IMR-90 (cell line): ENCODE measurements around the gene ZFYVE28. TPM values are rescaled to one million over a fixed set of nuclear protein-coding genes. Genes with fewer than 3 reads are reported as not detected.

Experiments
- ATAC-seq: fragments of 200-7000 bp; cut with Tn5 transposase; 2 replicates; pipeline ENCODE4 v1.9.1; 2020; ENCODE audit warnings: low read depth, mild to moderate bottlenecking, moderate library complexity
- BruUV-seq: library from RNA; stranded (reverse); fragments of 400-500 nt; replicated peaks from 2 replicates; lab custom pipeline; 2021; lab: Mats Ljungman, UMichigan
- CTCF ChIA-PET: fragments of 300-600 bp; formaldehyde crosslinking; extraction: SDS; loops from one replicate; lab custom pipeline; 2021; ENCODE audit warnings: antibody characterized with exemption; lab: Yijun Ruan, JAX
- POLR2A ChIA-PET: fragments of 300-600 bp; sonication (Branson Sonifier 250); formaldehyde crosslinking; loops from one replicate; lab custom pipeline; 2022; ENCODE audit warnings: antibody characterized with exemption; ENCODE audit not compliant: unreplicated experiment; lab: Charles Lee
- DNase-seq: peaks from one replicate; pipeline ENCODE4 v3.0.0; 2013
- H2AFZ ChIP-seq: replicated peaks from 2 replicates; pipeline ENCODE3; 2013; ENCODE audit warnings: low read length, mild to moderate bottlenecking; ENCODE audit not compliant: poor library complexity
- H2AK5ac ChIP-seq: 2 replicates; pipeline ENCODE4 v1.6.1; 2013; ENCODE audit warnings: low read depth, low read length, inconsistent platforms
- H2AK9ac ChIP-seq: replicated peaks from 2 replicates; pipeline ENCODE3; 2013; ENCODE audit warnings: mild to moderate bottlenecking, low read depth, low read length, moderate library complexity; ENCODE audit not compliant: poor library complexity
- H2BK120ac ChIP-seq: 2 replicates; pipeline ENCODE4 v1.6.1; 2013; ENCODE audit warnings: low read depth, low read length, inconsistent platforms
- H2BK15ac ChIP-seq: 3 replicates; pipeline ENCODE4 v1.6.1; 2013; ENCODE audit warnings: low read depth, low read length, inconsistent platforms
- H2BK20ac ChIP-seq: 2 replicates; pipeline ENCODE4 v1.6.1; 2013; ENCODE audit warnings: low read depth, mild to moderate bottlenecking, inconsistent platforms, low read length, moderate library complexity
- H2BK5ac ChIP-seq: 2 replicates; pipeline ENCODE4 v1.6.1; 2013; ENCODE audit warnings: mild to moderate bottlenecking, low read depth, low read length, inconsistent platforms; ENCODE audit not compliant: poor library complexity, severe bottlenecking
- H3K14ac ChIP-seq: replicated peaks from 2 replicates; pipeline ENCODE4 v1.6.1; 2013; ENCODE audit warnings: low read depth, low read length, inconsistent platforms
- H3K18ac ChIP-seq: 2 replicates; pipeline ENCODE4 v1.6.1; 2013; ENCODE audit warnings: low read depth, low read length, control low read depth
- H3K23ac ChIP-seq: 2 replicates; pipeline ENCODE4 v1.6.1; 2013; ENCODE audit warnings: low read depth, low read length, inconsistent platforms
- H3K27ac ChIP-seq: 2 replicates; pipeline ENCODE4 v1.5.1; 2013; ENCODE audit warnings: mild to moderate bottlenecking, control low read depth, low read length; ENCODE audit not compliant: insufficient read depth
- H3K27me3 ChIP-seq: 2 replicates; pipeline ENCODE4 v1.6.1; 2013; ENCODE audit warnings: low read length; ENCODE audit not compliant: control insufficient read depth, insufficient read depth
- H3K36me3 ChIP-seq: 2 replicates; pipeline ENCODE4 v1.6.1; 2013; ENCODE audit warnings: low read length, mixed read lengths; ENCODE audit not compliant: control insufficient read depth, insufficient read depth
- H3K4ac ChIP-seq: 2 replicates; pipeline ENCODE4 v1.6.1; 2013; ENCODE audit warnings: low read depth, low read length, inconsistent platforms
- H3K4me1 ChIP-seq: 2 replicates; pipeline ENCODE4 v1.6.1; 2013; ENCODE audit warnings: low read length, mixed read lengths; ENCODE audit not compliant: control insufficient read depth, insufficient read depth
- H3K4me2 ChIP-seq: 2 replicates; pipeline ENCODE4 v1.6.1; 2013; ENCODE audit warnings: low read depth, mild to moderate bottlenecking, control low read depth, low read length, moderate library complexity
- H3K4me3 ChIP-seq: 2 replicates; pipeline ENCODE4 v1.5.1; 2013; ENCODE audit warnings: low read depth, mild to moderate bottlenecking, control low read depth, low read length, moderate library complexity; ENCODE audit not compliant: insufficient read depth
- H3K56ac ChIP-seq: 2 replicates; pipeline ENCODE4 v1.6.1; 2013; ENCODE audit warnings: low read length, inconsistent platforms; ENCODE audit not compliant: insufficient read depth; ENCODE audit errors: extremely low read depth
- H3K79me1 ChIP-seq, 2 experiments: 2 replicates each; pipeline ENCODE4 v1.6.1; 2013; ENCODE audit warnings: low read length in 2 of 2, inconsistent platforms in 1 of 2, low read depth in 1 of 2
- H3K9ac ChIP-seq: 2 replicates; pipeline ENCODE4 v1.6.1; 2013; ENCODE audit warnings: low read depth, low read length, control low read depth
- H3K9me1 ChIP-seq: 2 replicates; pipeline ENCODE4 v1.6.1; 2013; ENCODE audit warnings: low read length, inconsistent platforms; ENCODE audit not compliant: insufficient read depth
- H3K9me3 ChIP-seq: 2 replicates; pipeline ENCODE4 v1.6.1; 2013; ENCODE audit warnings: low read length; ENCODE audit not compliant: control insufficient read depth, insufficient read depth
- H4K20me1 ChIP-seq: 2 replicates; pipeline ENCODE4 v1.6.1; 2013; ENCODE audit warnings: low read length, inconsistent platforms; ENCODE audit not compliant: insufficient read depth
- H4K5ac ChIP-seq: 2 replicates; pipeline ENCODE4 v1.6.1; 2013; ENCODE audit warnings: mild to moderate bottlenecking, low read depth, low read length, control low read depth
- H4K8ac ChIP-seq, 2 experiments: 2 replicates each; pipeline ENCODE4 v1.6.1; 2013; ENCODE audit warnings: low read depth in 2 of 2, low read length in 2 of 2, control low read depth in 1 of 2, inconsistent platforms in 1 of 2
- H4K91ac ChIP-seq: 2 replicates; pipeline ENCODE4 v1.6.1; 2013; ENCODE audit warnings: low read depth, low read length, inconsistent platforms; ENCODE audit not compliant: insufficient read depth
- BHLHE40 ChIP-seq: fragments of 150-350 bp; IDR thresholded peaks from 2 replicates; pipeline ENCODE4 v1.6.1; 2016; ENCODE audit warnings: mild to moderate bottlenecking, low read depth, low read length
- CEBPB ChIP-seq: IDR thresholded peaks from 2 replicates; pipeline ENCODE4 v1.6.1; 2012; ENCODE audit warnings: low read depth, low read length, improper control_type of control experiment
- CHD1 ChIP-seq: IDR thresholded peaks from 2 replicates; pipeline ENCODE4 v1.6.1; 2012; ENCODE audit warnings: low read depth, low read length, improper control_type of control experiment
- FOS ChIP-seq: fragments of 150-350 bp; IDR thresholded peaks from 2 replicates; pipeline ENCODE4 v1.6.1; 2016; ENCODE audit warnings: low read depth, low read length
- MAFK ChIP-seq: IDR thresholded peaks from 2 replicates; pipeline ENCODE4 v1.6.1; 2012; ENCODE audit warnings: low read depth, low read length, improper control_type of control experiment
- MAZ ChIP-seq: IDR thresholded peaks from 2 replicates; pipeline ENCODE4 v1.6.1; 2012; ENCODE audit warnings: low read depth, mild to moderate bottlenecking, low read length, improper control_type of control experiment, moderate library complexity, borderline replicate concordance
- MXI1 ChIP-seq: IDR thresholded peaks from 2 replicates; pipeline ENCODE4 v1.6.1; 2012; ENCODE audit warnings: low read depth, mild to moderate bottlenecking, low read length, moderate library complexity, borderline replicate concordance
- NFE2L2 ChIP-seq: fragments of 150-350 bp; IDR thresholded peaks from 2 replicates; pipeline ENCODE4 v1.6.1; 2016; ENCODE audit warnings: low read depth, mild to moderate bottlenecking, low read length
- POLR2A ChIP-seq: IDR thresholded peaks from 2 replicates; pipeline ENCODE4 v1.6.1; 2012; ENCODE audit warnings: mild to moderate bottlenecking, low read depth, low read length
- RAD21 ChIP-seq: IDR thresholded peaks from 2 replicates; pipeline ENCODE4 v1.6.1; 2012; ENCODE audit warnings: low read length, improper control_type of control experiment
- RCOR1 ChIP-seq: IDR thresholded peaks from 2 replicates; pipeline ENCODE4 v1.6.1; 2012; ENCODE audit warnings: mild to moderate bottlenecking, low read length, improper control_type of control experiment; ENCODE audit not compliant: insufficient replicate concordance
- RFX5 ChIP-seq: IDR thresholded peaks from 2 replicates; pipeline ENCODE4 v1.8.0; 2012; ENCODE audit warnings: low read depth, mild to moderate bottlenecking, low read length, moderate library complexity
- SMC3 ChIP-seq: fragments of 150-350 bp; IDR thresholded peaks from 2 replicates; pipeline ENCODE4 v1.6.1; 2016; ENCODE audit warnings: low read depth, mild to moderate bottlenecking, antibody characterized with exemption, low read length, moderate library complexity
- WGBS, 2 experiments: methylation state at CpG; one replicate each; pipeline versions ENCODE4 v1.1.5 to v1.1.7; 2013; ENCODE audit warnings: missing lambda C conversion rate in 2 of 2; ENCODE audit not compliant: insufficient read length in 1 of 2; ENCODE audit errors: extremely low coverage in 2 of 2; 5-methylcytosine and 5-hydroxymethylcytosine counted together
- dilution Hi-C: fragments of 300-500 bp; cut with HindIII; formaldehyde crosslinking; loops from one replicate; pipeline ENCODE4 v1.14.3; 2018; ENCODE audit warnings: low sequenced_read_pairs; ENCODE audit not compliant: unreplicated experiment
- in situ Hi-C: fragments of 300-500 bp; cut with MboI; formaldehyde crosslinking; loops from 3 replicates; pipeline ENCODE4 v1.14.3; 2019; ENCODE audit warnings: low sequenced_read_pairs, inconsistent platforms, mixed read lengths
- intact Hi-C: fragments of 100-400 bp; cut with micrococcal nuclease; formaldehyde crosslinking; loops from 2 replicates; pipeline ENCODE4 v1.10.0; 2022
- polyA plus RNA-seq, 3 experiments: library from polyadenylated mRNA; depleted of rRNA; stranded (reverse); fragments of >200 nt; gene quantifications; 2 replicates each; pipeline ENCODE4 v1.2.3, GENCODE V29; 2012; ENCODE audit warnings: low replicate concordance in 1 of 3
- total RNA-seq: library from RNA; depleted of rRNA; stranded (reverse); fragments of >200 nt; gene quantifications from 2 replicates; pipeline ENCODE4 v1.2.3, GENCODE V29; 2012
- TF ChIP-seq, protein P1 (sequence below): fragments of 150-350 bp; IDR thresholded peaks from 2 replicates; pipeline ENCODE4 v1.6.1; 2016; ENCODE audit warnings: low read depth, mild to moderate bottlenecking, low read length, moderate library complexity, borderline replicate concordance
- TF ChIP-seq, protein P2 (sequence below): fragments of 150-350 bp; IDR thresholded peaks from 2 replicates; pipeline ENCODE4 v1.6.1; 2017; ENCODE audit warnings: mild to moderate bottlenecking, antibody characterized with exemption, low read length, low read depth
- TF ChIP-seq, protein P3 (sequence below): conservative IDR thresholded peaks from 2 replicates; pipeline ENCODE4 v1.5.1; 2012; ENCODE audit warnings: mild to moderate bottlenecking, low read depth, low read length, improper control_type of control experiment

ZFYVE28 gene
- total and polyA plus RNA-seq, 2 of the 4 experiments (the other 2 are of a cell fraction): 0.36 to 1.2 TPM

DNA sequence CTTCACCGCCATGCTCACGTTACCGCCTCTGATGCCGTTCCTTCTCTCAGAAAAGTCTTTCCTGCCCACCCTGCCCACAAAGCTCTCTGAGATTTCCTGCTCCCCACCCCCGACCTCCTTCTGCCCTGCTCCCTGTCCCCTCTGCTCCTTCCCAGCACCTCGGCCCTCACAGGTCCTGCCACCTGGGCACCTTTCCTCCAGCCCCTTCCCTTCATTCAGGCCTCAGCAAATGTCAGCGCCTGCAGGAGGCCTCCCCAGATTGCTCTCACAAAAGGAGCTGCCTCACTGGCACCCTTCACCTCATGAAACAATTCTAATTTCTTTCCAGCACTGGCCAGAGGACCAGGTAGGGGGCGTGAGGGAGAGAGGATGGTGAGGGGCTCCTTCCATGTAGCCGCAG lies 122.9 kb downstream of the ZFYVE28 start:
- no peak overlapping the region for H2BK5ac ChIP-seq
- no peak overlapping the region for H4K91ac ChIP-seq
- no peak overlapping the region for H3K4me3 ChIP-seq
- DNase-seq (no peak), ATAC-seq (no peak)
- H4K20me1 ChIP-seq: peaks cover 8% of the 10 kb centered on the region; the same call in 1 of the 2 replicates
- H3K18ac ChIP-seq: no peak overlapping the region; the same call in 1 of the 2 replicates
- H3K79me1 ChIP-seq: no peaks in the 10 kb centered on the region
- no peak overlapping the region; the same call in 1 of the 2 replicates for H2AK5ac ChIP-seq
- no peak overlapping the region for H3K4me2 ChIP-seq
- WGBS, 2 experiments: 78% methylated on average over 7 of the region's 9 CpGs; no CpG with 5 or more reads in 1 of the 2 experiments
- in situ Hi-C loops (no loop called here), intact Hi-C loops (no loop called here), dilution Hi-C loops (no loop called here)
- no peak overlapping the region for H2AFZ ChIP-seq
- H3K4me1 ChIP-seq: peaks cover 11% of the 10 kb centered on the region
- H3K14ac ChIP-seq: no peak overlapping the region
- H4K5ac ChIP-seq: no peak overlapping the region
- TF ChIP-seq, protein P1, sequence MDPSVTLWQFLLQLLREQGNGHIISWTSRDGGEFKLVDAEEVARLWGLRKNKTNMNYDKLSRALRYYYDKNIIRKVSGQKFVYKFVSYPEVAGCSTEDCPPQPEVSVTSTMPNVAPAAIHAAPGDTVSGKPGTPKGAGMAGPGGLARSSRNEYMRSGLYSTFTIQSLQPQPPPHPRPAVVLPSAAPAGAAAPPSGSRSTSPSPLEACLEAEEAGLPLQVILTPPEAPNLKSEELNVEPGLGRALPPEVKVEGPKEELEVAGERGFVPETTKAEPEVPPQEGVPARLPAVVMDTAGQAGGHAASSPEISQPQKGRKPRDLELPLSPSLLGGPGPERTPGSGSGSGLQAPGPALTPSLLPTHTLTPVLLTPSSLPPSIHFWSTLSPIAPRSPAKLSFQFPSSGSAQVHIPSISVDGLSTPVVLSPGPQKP: no peak
- TF ChIP-seq CEBPB (no peak), SMC3 (no peak), MAZ (no peak), FOS (no peak), MXI1 (no peak), NFE2L2 (no peak), BHLHE40 (no peak), RFX5 (no peak), RAD21 (no peak), MAFK (no peak), RCOR1 (no peak), CHD1 (no peak), POLR2A (no peak)
- TF ChIP-seq, protein P2, sequence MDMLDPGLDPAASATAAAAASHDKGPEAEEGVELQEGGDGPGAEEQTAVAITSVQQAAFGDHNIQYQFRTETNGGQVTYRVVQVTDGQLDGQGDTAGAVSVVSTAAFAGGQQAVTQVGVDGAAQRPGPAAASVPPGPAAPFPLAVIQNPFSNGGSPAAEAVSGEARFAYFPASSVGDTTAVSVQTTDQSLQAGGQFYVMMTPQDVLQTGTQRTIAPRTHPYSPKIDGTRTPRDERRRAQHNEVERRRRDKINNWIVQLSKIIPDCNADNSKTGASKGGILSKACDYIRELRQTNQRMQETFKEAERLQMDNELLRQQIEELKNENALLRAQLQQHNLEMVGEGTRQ: no peak
- TF ChIP-seq, protein P3, sequence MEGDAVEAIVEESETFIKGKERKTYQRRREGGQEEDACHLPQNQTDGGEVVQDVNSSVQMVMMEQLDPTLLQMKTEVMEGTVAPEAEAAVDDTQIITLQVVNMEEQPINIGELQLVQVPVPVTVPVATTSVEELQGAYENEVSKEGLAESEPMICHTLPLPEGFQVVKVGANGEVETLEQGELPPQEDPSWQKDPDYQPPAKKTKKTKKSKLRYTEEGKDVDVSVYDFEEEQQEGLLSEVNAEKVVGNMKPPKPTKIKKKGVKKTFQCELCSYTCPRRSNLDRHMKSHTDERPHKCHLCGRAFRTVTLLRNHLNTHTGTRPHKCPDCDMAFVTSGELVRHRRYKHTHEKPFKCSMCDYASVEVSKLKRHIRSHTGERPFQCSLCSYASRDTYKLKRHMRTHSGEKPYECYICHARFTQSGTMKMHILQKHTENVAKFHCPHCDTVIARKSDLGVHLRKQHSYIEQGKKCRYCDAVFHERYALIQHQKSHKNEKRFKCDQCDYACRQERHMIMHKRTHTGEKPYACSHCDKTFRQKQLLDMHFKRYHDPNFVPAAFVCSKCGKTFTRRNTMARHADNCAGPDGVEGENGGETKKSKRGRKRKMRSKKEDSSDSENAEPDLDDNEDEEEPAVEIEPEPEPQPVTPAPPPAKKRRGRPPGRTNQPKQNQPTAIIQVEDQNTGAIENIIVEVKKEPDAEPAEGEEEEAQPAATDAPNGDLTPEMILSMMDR: no peak
- H3K4ac ChIP-seq: no peak overlapping the region
- H3K9me1 ChIP-seq: peaks cover 2% of the 10 kb centered on the region; the same call in 1 of the 2 replicates
- CTCF ChIA-PET: no interaction called here
- no peak overlapping the region for H2BK15ac ChIP-seq
- no peaks in the 10 kb centered on the region for H3K9me3 ChIP-seq
- no TSS peak for BruUV-seq
- H3K27ac ChIP-seq: no peak overlapping the region
- peaks cover 10% of the 10 kb centered on the region for H3K27me3 ChIP-seq
- no peak overlapping the region for H2BK120ac ChIP-seq
- no peak overlapping the region for H3K23ac ChIP-seq
- no peak overlapping the region for H3K9ac ChIP-seq
- POLR2A ChIA-PET: no interaction called here
- H2AK9ac ChIP-seq: no peak overlapping the region
- no peak overlapping the region for H4K8ac ChIP-seq
- no peak overlapping the region for H2BK20ac ChIP-seq
- H3K56ac ChIP-seq: no peak overlapping the region
- no peaks in the 10 kb centered on the region for H3K36me3 ChIP-seq
